GDM1 (cell line): ENCODE results near the gene SLC4A4.

Experiments used
- DNase-seq: peaks from one replicate; lab custom pipeline; 2025; lab: John Stamatoyannopoulos, UW

SLC4A4 gene

DNA sequence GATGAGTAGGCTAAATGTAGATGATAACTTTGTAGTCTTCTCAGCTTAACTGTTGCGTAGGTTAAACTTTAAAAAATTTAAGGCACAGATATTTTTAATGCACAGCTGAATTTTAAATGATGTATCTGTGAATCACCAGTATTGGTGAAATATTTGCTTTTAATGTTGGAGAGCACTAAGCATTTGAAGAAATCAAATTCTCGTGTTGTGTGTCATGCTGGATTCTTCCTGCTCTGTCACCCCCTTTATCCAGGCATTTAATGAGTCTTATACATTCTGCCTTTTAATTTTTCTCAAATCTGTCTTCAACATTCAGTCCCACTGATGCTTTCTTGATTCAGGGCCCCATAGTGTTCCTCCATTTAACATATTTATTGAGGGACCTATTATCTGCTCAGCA lies 76.7 kb downstream of the SLC4A4 start:
- DNase-seq, result no peak

GRCh38 chr4:71417150-71417549 lies 78.3 kb downstream of the SLC4A4 start:
- DNase-seq, result no peak

GRCh38 chr4:71426381-71427042 lies 87.7 kb downstream of the SLC4A4 start:
- no peak for DNase-seq

DNA sequence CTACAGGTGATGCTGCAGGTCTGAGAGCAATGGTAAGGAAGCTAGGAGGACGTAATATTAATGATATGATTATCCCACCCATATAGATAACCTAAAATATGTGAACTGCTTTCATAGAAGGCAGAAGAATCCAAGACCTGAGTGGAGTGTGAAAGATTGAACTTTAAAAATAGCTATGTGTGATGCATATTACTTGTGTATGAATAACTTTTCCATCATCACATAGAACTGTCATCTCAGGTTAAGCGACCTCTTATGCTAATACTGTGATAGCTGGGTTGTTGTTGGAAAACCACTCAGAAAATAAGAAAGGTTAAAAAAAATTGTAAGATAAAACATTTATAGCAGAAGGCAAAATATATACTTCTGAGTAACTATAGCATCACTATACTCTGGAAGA lies 90.3 kb downstream of the SLC4A4 start:
- no peak for DNase-seq

GRCh38 chr4:71429962-71430361 lies 91.1 kb downstream of the SLC4A4 start:
- DNase-seq, result no peak

DNA sequence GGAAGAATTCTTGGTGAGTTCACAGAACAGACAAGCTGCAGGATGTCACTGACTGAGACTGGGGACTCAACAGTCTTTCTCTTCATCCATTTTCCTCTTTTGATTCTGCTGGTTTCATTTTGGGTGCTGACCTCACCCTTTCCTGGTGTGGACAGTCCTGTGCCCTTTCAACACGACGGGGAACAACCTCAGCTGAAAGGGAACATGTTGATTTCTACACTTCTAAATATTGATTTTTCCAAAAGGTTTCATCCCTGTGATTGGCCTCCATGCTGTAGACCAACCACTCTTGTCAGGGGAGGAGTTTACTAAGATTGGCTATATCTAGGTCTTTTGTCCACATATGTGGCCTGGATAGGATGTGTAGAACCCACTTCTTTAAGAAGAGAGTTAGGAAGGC lies 91.8 kb downstream of the SLC4A4 start:
- DNase-seq, result no peak

DNA sequence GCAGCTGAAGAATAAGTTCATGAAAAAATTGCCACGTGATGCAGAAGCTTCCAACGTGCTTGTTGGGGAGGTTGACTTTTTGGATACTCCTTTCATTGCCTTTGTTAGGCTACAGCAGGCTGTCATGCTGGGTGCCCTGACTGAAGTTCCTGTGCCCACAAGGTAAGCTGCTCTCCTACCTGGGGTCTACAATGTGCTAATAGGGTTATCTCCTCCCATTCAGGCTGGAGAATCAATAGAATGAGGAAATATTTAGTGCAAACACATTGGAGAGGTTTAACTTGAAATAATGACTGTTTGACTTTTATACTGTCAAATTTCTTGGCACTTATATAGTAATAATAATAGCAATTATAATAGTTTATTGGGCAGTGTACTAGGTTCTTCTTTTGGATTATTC lies 101.8 kb downstream of the SLC4A4 start:
- no peak for DNase-seq

DNA sequence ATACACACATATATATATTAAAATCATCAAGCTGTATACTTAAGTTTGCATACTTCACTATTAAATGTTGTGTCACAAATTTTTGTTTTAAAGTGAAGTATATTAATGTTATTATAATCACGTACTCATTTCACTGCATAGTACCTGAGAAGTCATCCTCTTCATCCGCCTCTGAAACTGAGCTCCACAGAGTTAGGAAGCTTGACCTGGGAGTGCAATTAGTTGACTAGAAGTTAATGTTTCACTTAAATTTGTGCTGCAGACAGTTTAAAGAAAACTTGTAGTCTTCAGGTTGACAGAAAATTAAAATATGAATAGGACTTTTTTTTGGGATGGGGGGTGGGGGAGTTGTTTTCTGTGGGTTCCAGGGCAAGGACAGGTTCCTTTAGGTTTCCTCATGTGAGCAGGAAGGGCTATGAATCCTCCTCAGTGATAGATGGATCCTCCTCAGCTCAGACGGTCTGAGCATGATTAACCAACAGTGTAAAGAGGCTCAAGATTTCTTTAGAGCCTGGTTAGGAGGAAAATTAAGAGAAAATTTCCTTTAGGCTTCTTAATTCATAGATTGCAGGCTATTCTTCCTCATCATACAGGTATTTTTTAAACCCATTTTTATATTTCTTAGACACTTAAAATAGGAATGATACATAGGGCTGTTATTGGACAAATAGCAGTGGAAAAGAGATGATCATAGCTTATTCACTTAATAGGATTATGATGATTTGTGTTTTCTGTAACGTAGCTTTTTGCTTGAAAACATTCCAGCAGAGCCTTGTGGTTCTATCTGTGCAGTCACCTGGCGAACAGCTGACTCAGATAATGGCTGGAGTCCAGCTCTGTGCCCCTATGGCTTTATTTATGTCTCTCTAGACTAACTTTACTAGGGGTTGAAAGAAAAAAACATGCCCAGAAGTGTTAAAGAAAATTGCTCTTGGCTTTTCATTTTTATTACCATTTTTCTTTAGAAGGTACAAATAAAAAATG lies 102.7 kb downstream of the SLC4A4 start:
- DNase-seq, result no peak

- DNase-seq, result no peak
These were observed 103.5 kb downstream of the SLC4A4 start for GRCh38 chr4:71442336-71442735.

DNA sequence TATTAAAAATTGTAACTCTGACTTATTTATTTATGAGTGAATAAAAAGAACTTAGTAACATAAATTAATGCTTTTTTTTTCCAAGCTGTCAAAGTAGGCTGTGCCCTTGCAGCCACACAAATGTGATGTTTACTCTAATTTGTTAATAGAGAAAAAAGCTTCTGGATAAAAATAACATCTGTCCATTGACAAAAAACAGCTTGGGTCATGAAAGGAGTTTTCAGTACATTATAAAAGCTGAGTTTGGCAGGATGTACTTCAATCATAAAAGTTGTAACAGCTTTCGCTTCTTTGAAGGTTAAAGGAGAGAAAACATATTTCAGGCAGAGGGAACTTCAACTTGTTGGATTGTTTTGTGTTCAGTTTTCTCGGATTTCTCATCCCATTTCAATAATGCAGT lies 105.6 kb downstream of the SLC4A4 start:
- no peak for DNase-seq

DNA sequence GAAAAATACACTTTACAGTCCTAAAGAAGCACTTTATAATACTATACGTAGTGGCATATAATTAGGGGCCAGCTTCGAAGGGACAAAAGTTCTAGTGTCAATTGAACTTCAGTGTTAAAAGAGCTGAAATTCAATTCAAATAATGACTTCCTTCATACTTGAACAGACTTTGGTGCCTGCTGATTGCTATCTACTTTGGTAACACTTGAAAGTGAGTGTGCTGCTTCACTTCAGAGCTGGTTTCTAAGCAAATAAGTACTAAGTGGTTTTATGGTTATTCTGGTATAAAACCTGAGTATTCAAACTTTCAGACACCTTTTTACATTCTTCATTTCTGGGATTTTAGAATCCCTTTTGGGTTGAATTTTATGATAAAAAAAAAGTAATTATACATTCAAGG lies 107.0 kb downstream of the SLC4A4 start:
- DNase-seq, result no peak

GRCh38 chr4:71446479-71447081 lies 107.8 kb downstream of the SLC4A4 start:
- no peak for DNase-seq

DNA sequence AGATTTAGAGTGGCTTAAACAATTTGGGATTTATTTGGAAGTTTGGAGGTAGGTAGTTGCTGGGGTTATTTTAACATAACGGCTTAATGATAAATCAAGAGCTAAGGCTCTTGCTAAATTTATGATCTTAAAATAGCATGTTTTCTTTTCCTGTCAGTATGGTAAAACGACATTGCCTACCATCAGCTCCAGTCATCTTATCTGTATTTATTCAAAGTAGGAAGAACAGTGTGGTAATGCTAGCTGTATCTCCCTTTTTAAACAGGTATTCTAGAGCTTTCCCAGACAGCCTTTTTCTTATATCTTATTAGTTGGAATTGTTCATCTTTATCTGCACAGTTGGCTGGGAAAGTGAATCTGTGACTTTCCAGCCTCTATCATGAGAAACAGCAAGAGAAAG lies 110.2 kb downstream of the SLC4A4 start:
- DNase-seq, result no peak

DNA sequence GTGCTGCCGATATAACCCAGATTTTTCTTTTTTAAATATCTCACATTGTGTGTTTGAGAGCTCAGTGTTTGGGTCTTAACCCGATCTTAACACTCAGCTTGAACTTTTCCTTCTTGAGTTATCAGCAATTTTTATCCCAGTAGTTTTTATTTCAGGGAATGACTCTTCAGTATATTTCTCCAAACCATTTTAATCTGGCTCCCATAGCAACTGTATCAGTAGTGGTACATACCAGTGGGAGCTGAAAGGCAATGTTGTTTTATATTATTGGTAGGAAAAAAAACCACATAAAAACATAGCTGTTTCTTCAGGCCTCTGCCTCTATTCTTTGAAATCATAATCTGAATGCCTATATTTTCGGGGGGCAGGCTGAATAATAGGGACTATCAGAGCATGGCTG lies 111.1 kb downstream of the SLC4A4 start:
- no peak for DNase-seq

DNA sequence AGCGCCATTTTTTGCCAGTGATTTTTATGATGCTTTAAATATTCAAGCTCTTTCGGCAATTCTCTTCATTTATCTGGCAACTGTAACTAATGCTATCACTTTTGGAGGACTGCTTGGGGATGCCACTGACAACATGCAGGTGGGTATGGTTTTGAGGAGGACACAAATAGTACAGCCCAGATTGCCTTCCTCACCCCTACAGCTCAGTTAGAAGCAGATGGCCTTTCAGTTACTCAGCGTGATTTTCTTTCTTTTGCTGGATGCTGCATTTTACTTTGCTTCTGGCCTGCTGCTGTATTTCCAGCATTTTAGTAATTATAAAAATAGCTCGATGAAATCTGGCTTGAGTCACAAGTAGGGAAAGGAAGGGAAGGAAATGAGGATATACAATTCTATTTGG lies 114.7 kb downstream of the SLC4A4 start:
- DNase-seq, result no peak

DNA sequence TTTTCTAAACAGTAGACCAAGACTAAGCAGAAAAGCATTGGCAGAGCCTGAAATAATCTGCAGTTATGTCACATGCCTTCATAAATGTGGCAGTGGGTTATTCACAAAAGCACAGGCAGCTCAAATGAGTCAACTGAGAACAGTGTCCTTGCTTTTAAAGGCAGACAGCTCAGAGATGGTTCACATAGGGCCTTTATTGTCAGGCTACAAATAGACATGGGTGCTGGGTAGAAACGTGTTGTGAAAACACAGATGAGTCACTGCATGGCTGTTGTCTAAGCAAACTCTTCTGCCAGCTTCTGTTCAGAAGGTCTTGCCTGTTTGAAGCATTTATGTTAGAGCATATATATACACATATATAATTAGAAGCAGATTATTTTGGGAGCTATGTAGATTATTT lies 118.0 kb downstream of the SLC4A4 start:
- DNase-seq, result no peak

DNA sequence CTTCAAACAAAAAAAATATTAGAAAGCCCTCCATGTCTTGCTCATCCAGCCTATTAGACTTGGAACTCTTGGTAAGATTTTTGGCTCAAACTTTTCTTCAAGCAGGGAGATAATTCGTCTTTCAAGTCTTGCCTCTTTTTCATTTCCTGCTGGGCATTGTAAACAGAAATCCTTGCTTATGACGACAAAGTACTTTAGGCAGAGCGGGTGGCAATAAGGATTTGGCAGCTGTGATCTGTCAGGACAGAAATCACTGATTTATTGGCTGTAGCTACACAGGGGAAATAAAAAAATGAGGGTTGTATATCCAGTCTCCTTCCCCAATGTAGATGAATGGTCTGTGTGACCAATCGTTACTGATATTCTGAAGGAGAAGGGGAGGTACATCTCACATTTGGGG lies 121.6 kb downstream of the SLC4A4 start:
- no peak for DNase-seq

- no peak for DNase-seq
These were observed 122.6 kb downstream of the SLC4A4 start for GRCh38 chr4:71461422-71461821.

DNA sequence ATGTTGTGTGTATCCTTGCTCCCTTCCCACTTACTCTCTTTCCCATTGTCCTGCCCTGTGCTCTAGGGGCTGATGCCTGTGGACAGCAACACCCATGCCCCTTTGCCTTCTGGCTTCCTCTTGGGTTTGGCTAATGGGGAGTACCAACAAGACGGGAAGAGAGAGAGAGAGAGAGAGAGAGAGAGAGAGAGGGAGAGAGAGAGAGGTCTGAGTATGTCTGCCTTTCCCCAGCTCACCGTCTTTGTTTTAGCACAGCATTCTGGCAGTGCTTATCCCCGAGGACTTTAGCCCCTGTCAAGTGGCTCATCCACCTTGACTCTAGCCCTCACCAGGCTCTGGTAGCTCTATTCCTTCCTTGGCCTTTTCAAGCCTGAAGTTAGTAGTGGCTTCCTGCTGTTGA lies 128.0 kb downstream of the SLC4A4 start:
- no peak for DNase-seq

DNA sequence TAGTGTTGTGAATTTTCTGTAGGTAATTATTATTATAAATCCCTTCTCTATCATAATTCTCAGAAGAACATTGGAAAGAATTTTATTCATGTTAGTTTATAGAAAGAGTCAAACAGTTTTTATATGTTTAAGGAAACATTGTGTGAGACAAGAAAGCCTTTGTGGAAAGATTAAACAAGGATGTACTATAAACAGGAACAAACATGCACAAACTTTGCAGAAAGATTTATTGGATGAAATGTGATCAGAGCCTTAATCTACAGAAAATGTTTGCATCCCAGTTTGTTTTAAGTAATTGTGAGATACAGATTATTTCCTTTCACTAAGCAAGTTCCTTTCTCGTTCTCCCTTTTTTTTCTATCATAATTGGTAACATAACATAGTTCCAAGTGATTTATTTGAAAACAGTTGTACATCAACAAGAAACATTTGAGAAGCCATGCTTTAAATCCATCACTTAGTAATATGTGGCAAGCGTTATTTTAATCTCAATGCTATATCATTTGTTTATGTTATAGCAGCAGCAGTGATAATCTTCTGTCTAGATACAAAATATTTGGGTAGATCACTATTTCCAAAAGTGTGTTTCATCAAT lies 129.4 kb downstream of the SLC4A4 start:
- DNase-seq, result no peak

DNA sequence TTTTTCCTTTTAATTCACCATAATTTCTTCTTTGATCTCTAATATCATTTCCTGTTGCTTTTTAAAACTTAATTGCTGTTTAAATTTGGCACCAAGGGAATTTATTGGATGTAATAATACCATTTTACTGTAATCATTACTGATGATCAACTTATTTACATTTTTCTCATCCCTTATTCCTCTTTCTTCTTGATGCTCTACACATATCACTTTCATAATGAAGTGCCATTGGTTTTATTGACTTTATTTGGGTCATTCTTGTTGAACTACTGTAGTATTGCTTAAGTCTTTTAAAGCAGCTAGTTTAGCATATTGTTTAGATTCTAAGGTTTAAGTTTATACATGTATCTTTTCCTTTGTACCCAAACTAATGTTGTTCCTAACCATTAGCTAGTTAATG lies 130.7 kb downstream of the SLC4A4 start:
- DNase-seq, result no peak

DNA sequence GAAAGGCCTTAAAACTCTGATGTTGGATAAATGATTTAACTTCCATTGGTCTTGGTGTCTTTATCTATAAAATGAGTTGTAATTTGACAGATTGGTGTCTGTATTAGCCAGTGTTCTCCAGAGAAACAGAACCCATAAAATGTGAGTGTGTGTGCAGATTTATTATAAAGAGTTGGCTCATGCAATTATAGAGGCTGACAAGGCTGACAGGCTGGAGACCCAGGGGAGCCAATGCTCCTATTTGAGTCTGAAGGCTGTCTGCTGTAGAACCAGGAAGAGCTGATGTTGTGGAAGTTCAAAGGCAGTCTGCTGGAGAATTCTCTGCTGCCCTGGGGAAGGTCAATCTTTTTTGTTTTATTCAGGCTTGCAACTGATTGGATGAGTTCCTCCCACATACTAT lies 131.7 kb downstream of the SLC4A4 start:
- no peak for DNase-seq

GRCh38 chr4:71472946-71473345 lies 134.1 kb downstream of the SLC4A4 start:
- no peak for DNase-seq
